NCI-H2107 treated with DMSO at 0.1 percent for 48 hours (cell line): ENCODE data around the gene SLC25A41.
"Not testable (repeated sequence)": the region's sequence is repeated elsewhere in the genome, so short reads cannot be mapped to it uniquely, and the experiment has no call there.

Experiments
- DNase-seq: peaks from one replicate; lab custom pipeline; 2025; ENCODE audit not compliant: unreplicated experiment; lab: John Stamatoyannopoulos, UW

The SLC25A41 gene

DNA sequence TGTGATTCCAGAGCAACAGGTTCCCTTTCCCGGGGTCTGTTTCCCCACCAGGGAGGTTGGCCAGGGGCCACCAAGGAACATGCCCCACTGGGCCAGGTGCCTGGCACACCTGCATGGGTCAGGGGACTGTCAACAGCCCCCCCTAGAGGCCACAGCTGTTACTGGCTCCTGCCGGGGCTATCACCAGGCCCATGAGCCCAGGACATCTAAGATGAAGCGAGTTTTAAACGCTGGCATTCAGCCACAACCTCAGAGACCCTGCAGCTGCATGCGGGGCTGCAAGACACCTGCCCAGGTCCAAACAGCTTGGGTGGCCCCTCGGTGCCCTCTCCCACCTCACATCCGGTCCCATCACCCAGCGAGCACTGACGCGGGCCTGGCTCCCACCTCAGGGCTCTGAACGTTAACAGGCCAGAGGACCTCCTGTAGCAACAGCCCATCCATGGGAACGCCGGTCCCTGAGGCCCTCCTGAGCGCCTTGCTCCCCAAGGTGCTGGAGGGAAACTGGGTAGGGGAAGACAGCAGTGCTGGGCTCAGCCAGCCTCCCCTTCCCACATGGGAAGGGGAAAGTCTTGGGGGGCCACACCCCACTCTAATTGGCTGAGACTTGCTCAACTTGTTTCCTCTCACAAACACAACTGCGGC lies 21.0 kb downstream of the SLC25A41 start:
- peak; percentile 3 for DNase-seq

DNA sequence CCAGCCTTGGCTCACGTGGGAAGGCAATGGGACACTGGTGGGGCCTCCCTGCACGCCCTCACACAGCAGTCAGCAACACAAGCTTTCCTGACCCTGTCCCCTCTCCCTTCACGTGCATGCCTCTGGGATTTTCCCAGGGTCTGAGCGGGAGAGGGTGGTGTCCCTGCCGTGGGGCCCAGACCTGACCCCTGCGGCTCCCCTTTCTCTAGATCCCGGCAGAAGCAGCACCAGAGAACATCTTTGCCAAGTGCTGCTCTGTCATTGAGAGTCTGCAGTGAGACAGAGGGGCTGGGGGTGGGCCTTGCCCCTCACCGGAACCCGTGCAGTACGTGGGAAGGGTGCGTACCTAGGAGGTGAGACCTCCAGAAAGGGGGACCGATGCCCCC lies 21.5 kb downstream of the SLC25A41 start:
- no peak for DNase-seq

GRCh38 chr19:6409346-6409745 lies 24.2 kb downstream of the SLC25A41 start:
- DNase-seq, result no peak

DNA sequence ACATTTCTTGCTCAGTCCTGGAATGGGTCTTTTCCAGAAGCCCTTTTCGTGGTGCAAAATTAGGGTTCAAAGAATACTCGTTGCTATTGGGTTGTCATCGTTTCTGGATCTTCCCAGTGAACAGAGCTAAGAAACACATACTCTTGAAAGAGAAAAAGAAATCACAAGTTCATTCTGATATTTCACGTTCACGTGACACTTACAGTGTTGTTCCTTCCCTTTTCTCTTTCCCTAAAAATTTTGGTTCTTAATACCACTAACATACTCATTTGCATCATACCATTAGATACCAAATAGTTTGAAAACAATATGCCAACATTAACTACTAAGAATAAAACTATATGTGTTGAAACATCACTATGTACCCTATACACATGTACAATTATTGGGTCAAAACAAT lies 27.2 kb downstream of the SLC25A41 start:
- DNase-seq, result no peak

DNA sequence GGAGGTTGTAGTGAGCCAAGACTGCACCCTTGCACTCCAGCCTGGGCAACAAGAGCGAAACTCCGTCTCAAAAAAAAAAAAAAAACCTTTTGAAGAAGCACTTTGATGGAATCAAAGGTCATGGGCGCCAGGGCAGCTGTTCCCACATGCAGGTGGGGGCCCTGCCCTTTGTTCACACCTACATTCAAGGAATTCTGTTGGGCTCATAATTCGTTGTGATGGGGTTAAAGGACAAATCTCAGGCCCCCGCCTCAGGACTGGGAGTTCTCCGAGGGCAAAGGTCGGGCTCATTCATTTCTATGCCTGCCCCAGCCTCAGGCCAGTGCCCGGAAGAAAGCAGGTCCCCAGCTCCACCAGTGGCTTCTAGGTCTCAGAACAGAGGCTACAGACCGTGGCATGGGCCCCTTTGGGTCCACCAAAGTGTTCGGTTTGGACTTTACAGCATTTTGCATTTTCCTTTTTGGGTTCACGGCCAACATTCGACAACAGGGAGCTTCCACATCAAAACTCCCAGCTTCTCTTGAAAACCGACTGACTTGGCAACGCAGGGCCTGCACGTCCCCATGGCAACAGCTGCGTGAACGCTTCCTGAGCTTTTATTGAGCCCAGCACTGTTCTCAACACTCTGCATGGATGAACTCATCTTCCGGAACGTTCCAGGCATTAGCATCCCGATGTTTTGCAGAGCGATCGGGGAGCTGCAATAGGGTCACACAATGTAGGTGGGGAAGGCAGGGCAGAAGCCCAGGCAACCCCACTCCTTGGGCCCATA lies 30.5 kb downstream of the SLC25A41 start:
- DNase-seq, result no peak

DNA sequence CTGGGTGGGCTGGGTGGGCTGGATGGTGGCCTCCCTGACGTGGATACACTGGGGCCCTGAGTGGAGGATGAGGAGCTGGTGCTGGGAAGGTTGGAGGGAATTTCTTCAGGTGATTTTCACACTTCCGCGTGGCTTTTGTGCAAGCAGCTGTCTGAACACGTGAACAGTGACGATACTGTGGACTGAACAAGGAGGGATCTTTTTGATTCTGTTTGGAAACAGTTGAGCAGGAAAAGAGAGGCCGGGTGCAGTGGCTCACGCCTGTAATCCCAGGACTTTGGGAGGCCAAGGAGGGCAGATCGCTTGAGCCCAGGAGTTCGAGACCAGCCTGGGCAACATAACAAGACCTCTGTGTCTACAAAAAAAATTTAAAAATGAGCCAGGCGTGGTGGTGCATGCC lies 31.5 kb downstream of the SLC25A41 start:
- no peak for DNase-seq

- DNase-seq, result not testable (repeated sequence)
These were observed 33.3 kb downstream of the SLC25A41 start for GRCh38 chr19:6400062-6400944.

GRCh38 chr19:6396305-6396704 lies 37.3 kb downstream of the SLC25A41 start:
- DNase-seq, result no peak

GRCh38 chr19:6394831-6395230 lies 38.7 kb downstream of the SLC25A41 start:
- DNase-seq, result no peak

GRCh38 chr19:6393983-6394412 lies 39.6 kb downstream of the SLC25A41 start:
- DNase-seq, result no peak

DNA sequence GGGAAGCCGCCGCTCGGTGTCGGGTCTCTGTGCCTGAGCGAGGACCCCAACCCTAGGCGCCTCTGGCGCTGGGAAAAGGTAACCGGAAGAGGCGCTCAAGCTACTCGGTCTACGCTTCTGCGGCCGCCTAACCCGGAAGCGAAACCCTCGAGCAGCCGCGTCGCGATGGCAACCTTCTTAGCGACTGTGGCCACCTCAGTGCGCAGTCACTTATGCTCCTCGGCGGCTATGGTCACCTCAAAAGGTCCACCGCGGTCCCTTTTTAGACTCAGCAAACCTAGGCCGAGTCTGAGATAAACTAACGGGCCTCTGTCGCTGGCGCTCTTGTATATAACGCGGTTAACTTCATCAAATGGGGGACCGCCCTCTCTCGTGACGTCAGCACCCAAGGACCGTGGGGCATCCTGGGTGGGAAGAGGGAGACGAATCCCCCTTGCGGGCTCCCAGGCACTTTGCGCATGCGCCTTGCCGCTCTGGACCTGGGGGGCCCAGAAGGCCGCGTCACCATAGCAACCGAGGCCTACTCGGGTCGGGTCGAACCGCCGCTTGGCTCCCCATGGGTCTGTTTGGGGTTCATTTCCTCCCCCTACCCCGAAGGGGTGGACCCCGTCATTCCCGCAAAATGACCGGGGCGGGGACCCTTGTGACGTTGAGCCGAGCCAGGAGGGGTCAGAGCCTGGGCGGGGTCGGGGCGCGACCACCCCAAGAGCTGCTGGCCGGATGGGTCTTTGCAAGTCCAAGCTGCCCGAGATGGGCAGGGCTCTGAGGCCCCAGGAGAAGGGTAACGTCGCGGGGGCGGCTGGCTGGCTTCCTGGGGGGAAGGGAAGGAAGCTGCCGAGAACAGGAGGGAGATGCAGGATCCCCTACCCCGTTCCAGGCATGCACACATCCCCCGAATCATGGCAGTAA lies 40.2 kb downstream of the SLC25A41 start, which contains the start of gene GTF2F1:
TSS of gene GTF2F1 (minus strand) at position 91 of the 909 bp plus-strand sequence. CDS start 169 bp downstream, outside the sequence.
- DNase-seq, result peak; percentile 71

- no peak for DNase-seq
These were observed 41.1 kb downstream of the SLC25A41 start for GRCh38 chr19:6392221-6393073.

DNA sequence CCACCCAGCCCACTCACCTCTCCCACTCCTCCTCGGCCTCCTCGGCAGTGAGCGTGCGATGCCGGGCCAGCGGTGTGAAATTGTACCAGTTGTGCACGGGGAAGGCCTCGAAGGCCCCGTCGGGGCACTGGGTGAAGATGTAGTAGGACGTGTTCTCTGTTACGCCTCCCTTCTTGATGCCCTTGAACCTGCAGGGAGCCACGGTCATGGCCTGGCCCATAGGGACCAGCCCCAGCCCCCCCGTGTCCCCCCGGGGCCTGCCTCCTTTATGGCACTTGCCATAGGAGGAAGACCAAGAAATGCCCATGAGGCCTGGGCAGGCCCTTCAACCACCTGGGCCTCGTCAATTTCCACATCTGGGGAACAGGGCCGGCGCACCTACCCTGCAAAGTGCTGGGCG lies 46.2 kb downstream of the SLC25A41 start:
- DNase-seq, result no peak

- DNase-seq, result no peak
These were observed 49.2 kb downstream of the SLC25A41 start for GRCh38 chr19:6384381-6384780.

DNA sequence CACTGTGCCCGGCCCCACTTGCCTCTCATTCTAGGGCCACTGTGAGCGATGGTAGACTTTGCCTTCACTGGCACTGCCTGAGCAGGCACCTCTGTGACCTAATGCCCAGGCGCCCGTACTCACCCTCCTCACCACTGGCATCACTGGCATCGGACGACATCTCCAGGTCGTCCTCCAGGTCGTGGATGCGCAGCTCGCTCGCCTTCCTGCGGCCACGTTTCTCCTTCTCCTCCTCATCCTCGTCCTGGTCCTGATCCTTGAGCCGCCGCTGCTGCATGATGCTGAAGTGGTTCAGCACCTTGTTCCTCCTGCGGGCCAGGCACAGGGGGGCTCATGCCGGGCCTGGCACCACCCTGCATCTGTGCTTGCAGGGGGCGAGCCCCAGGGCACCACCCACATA lies 50.4 kb downstream of the SLC25A41 start:
- no peak for DNase-seq

GRCh38 chr19:6381030-6381750 lies 52.4 kb downstream of the SLC25A41 start:
- DNase-seq, result no peak

- DNase-seq, result no peak
These were observed 53.8 kb downstream of the SLC25A41 start for GRCh38 chr19:6379744-6380143.

GRCh38 chr19:6378486-6378885 lies 55.1 kb downstream of the SLC25A41 start:
- DNase-seq, result no peak

DNA sequence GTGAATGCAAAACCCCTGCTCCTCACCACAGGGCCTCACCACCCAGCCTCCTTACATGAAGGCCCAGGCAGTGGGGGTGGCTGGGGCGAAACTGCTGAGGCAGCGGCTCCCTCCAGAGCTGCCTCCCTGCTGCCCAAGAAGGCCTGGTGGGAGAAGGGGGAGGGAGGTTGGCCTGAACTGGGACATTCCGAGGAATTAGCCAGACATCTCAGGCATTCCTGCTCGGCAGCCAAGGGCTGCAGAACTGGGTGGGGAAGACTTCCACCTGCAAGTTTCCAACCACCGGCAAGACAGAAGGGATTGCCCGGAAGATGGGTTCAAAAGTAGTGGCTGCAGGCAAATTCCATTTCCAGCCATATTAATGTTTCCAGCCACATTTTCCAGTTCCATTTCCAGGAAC lies 55.5 kb downstream of the SLC25A41 start:
- DNase-seq, result no peak
